HG02938 (cell line): ENCODE measurements around the gene MRPS22.
A peak's percentile ranks its signal among the peaks of the same experiment; 100 is the strongest.

ENCODE experiments used
- ATAC-seq: cut with Tn5 transposase; IDR thresholded peaks from one replicate; pipeline ENCODE4 v1.9.1; 2021; ENCODE audit warnings: mild to moderate bottlenecking, moderate library complexity; ENCODE audit not compliant: unreplicated experiment

MRPS22 gene

GRCh38 chr3:139311557-139311956 is 32.3 kb upstream of the MRPS22 start:
- no peak for ATAC-seq

DNA sequence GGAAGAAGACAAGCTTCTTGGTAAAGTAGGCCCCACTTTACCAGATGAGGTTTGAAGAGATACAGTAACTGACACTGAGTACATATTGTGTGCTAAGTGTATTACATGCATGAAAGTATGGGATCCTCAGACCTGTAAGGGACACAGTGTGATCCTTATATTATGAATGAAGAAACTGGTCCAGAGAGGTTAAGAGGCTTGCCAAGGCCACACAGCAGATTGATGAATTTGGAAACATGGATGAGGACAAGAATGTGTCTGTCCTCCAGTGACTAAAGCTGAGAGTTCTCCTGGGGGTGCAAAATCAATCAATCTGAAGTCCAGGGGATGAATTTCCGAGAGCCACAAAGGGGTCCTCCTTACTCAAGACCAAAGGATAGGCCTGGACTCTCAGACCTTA is 31.4 kb upstream of the MRPS22 start:
- no peak for ATAC-seq

DNA sequence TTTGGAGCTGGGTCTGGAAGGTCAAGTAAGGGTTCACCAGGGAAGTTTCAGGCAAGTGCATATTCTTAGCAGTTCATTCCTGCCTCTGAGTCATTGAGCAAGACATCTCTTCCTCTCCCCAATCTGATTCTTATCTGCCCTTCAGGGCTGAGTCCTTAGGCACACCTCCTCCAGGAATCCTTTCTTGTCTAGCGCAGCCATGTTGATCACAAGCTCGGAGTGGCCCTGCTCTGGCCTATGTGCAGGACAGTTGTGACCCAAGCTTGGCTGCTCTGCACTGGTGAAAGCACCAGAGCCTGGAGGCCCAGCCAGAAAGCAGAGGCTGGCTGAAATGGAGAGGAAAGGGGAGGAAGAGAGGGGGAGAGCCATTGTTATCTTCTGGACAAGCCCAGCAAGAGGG is 30.9 kb upstream of the MRPS22 start:
- ATAC-seq: no peak

GRCh38 chr3:139313921-139314320 is 29.9 kb upstream of the MRPS22 start:
- no peak for ATAC-seq

DNA sequence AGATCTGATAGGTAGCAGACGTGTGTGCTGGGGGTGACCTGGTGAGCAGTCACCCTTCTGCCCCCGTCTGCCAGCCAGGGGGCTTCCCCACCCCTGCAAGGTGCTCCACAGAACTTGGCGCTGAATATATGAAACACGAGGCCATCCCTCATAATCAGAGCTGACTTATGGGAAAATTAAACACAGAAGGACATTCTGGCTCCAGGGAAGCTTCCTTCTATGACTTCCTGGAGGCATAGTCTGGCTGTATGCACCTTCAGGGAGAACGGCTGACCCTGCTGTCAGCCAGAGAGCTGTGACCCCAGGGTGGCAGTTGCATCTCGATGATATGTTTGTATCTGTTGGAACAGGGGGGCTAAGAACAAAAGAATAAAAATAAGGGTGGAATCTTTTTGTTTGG is 26.6 kb upstream of the MRPS22 start:
- ATAC-seq: no peak

GRCh38 chr3:139317660-139318430 is 26.0 kb upstream of the MRPS22 start:
- no peak for ATAC-seq

- ATAC-seq: no peak
These were observed 25.4 kb upstream of the MRPS22 start for GRCh38 chr3:139318431-139318816.

DNA sequence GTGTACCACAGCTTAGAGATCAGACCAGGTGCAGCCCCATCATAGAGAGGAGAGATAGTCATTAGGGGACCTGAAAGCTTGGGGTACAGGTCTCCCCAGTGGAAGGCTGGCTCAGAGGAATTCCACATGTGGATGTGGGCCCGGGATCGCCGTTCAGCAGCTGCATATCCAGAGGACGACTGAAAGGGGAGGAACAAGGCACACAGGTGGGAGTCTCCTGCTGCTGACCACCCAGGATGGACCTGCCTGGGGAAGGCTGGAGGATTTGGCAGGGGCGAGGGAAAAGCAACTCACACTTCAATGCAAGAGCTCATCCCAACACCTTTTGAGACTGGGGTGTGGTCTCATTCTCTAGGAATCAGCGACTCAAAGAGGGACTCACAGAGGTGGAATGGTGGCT is 25.0 kb upstream of the MRPS22 start:
- no peak for ATAC-seq

GRCh38 chr3:139319428-139320402 is 24.1 kb upstream of the MRPS22 start:
- ATAC-seq: no peak

DNA sequence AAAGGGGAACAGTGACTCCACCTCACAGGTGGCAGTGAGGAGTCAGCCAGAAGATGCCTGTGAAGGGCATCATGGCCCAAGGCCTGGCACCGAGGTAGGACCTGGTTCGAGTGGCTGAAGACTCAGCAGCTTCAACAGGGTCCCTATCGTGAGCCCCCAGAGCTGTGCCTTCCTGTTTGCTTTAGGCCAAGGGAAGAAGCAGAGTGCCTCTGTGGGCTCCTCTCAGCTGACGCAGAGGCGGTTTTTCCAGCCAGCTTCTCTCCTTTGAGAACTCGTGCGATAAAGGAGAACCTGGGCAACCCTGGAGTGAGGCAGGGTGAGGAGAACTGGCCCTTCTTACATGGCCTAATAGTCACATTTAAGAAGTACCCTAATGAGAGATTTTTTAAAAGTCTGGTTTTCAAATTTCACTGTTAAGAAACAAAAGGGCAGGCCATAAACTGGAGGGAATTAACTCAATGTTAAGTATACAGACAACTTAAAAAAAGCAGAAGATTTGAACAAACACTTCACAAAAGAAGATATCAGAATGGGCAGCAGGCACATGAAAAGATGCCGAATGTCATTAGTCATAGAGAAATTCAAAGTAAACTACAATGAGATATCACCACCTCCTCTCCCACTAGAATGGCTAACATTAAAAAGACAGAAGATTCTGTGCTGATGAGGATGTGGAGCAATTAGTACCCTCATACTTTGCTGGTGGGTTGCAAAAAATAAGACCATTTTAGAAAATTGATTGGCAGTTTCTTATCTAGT is 23.1 kb upstream of the MRPS22 start:
- ATAC-seq: no peak

GRCh38 chr3:139322346-139322745 is 21.5 kb upstream of the MRPS22 start:
- ATAC-seq: no peak

GRCh38 chr3:139323146-139323545 is 20.7 kb upstream of the MRPS22 start:
- no peak for ATAC-seq

GRCh38 chr3:139324456-139324855 is 19.4 kb upstream of the MRPS22 start:
- ATAC-seq: no peak

- no peak for ATAC-seq
These were observed 18.3 kb upstream of the MRPS22 start for GRCh38 chr3:139325551-139325950.

GRCh38 chr3:139326131-139326530 is 17.7 kb upstream of the MRPS22 start:
- ATAC-seq: no peak

- ATAC-seq: no peak
These were observed 17.1 kb upstream of the MRPS22 start for GRCh38 chr3:139326707-139327106.

- no peak for ATAC-seq
These were observed 16.6 kb upstream of the MRPS22 start for GRCh38 chr3:139327231-139327630.

- no peak for ATAC-seq
These were observed 16.0 kb upstream of the MRPS22 start for GRCh38 chr3:139327861-139328260.

- ATAC-seq: no peak
These were observed 15.5 kb upstream of the MRPS22 start for GRCh38 chr3:139328356-139328755.

GRCh38 chr3:139329364-139329850 is 14.4 kb upstream of the MRPS22 start:
- peak; percentile 94 for ATAC-seq

DNA sequence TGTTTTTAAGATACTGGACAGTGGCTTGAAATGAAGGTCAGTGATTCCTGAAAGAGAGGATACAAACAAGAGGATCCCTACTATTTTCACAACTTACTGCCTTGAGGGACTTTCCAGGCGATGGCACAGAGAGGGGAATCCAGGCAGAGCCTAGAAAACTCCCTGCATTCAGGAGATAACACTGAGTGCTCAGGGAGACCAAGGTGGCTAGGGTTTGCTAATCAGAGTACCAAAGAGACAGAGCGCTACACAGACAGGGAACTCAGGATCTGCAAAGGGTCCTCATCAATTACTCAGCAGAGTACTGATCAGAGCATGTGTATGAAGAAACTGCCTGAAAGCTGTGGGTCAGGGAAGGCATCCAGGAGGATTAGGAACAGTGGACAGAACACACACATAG is 11.7 kb upstream of the MRPS22 start:
- no peak for ATAC-seq
